OCI-LY1 (cell line): ENCODE measurements around the gene ID1.

Source experiments
- H2AFZ ChIP-seq: fragments of 200-600 bp; sonication (generic), shearing (Covaris generic); 2 replicates; pipeline ENCODE4 v1.6.0; 2014; ENCODE audit warnings: antibody characterized with exemption, mild to moderate bottlenecking, low read length
- H3F3A ChIP-seq: fragments of 200-600 bp; sonication (generic), shearing (Covaris generic); 2 replicates; pipeline ENCODE4 v1.6.0; 2014; ENCODE audit warnings: mild to moderate bottlenecking, antibody characterized with exemption, low read length, moderate library complexity; ENCODE audit not compliant: insufficient read depth
- H3K27ac ChIP-seq: fragments of 200-600 bp; sonication (generic); 2 replicates; pipeline ENCODE4 v1.5.1; 2014; ENCODE audit warnings: low read length, mixed run types, mild to moderate bottlenecking, low read depth; ENCODE audit not compliant: poor library complexity, severe bottlenecking
- H3K27me3 ChIP-seq: fragments of 200-600 bp; sonication (generic); 2 replicates; pipeline ENCODE4 v1.6.0; 2014; ENCODE audit warnings: antibody characterized with exemption, mild to moderate bottlenecking, low read length, moderate library complexity; ENCODE audit not compliant: insufficient read depth
- H3K36me3 ChIP-seq: fragments of 200-600 bp; sonication (generic); 2 replicates; pipeline ENCODE4 v1.6.1; 2014; ENCODE audit warnings: mild to moderate bottlenecking, antibody characterized with exemption, low read length, moderate library complexity, mixed read lengths; ENCODE audit not compliant: insufficient read depth
- H3K4me1 ChIP-seq: fragments of 200-600 bp; sonication (generic); 2 replicates; pipeline ENCODE4 v1.5.1; 2014; ENCODE audit warnings: mild to moderate bottlenecking, low read length, moderate library complexity; ENCODE audit not compliant: insufficient read depth, severe bottlenecking
- H3K4me2 ChIP-seq: fragments of 200-600 bp; sonication (generic), shearing (Covaris generic); 2 replicates; pipeline ENCODE4 v1.6.1; 2014; ENCODE audit warnings: low read length
- H3K4me3 ChIP-seq: fragments of 200-600 bp; sonication (generic); 2 replicates; pipeline ENCODE4 v1.5.1; 2014; ENCODE audit warnings: low read length, low read depth, mild to moderate bottlenecking, mixed read lengths; ENCODE audit not compliant: poor library complexity, severe bottlenecking
- H3K79me2 ChIP-seq: fragments of 200-600 bp; shearing (Covaris generic); 2 replicates; pipeline ENCODE4 v1.6.1; 2016; ENCODE audit warnings: mixed run types, low read length, mixed read lengths; ENCODE audit not compliant: insufficient read depth
- H3K9ac ChIP-seq: fragments of 200-600 bp; sonication (generic), shearing (Covaris generic); 2 replicates; pipeline ENCODE4 v1.6.1; 2014; ENCODE audit warnings: mild to moderate bottlenecking, low read length, mixed read lengths
- H3K9me2 ChIP-seq: fragments of 200-600 bp; sonication (generic), shearing (Covaris generic); 2 replicates; pipeline ENCODE4 v1.6.1; 2014; ENCODE audit warnings: low read depth, mild to moderate bottlenecking, low read length, mixed read lengths
- H3K9me3 ChIP-seq: fragments of 200-600 bp; shearing (Covaris generic); 2 replicates; pipeline ENCODE4 v1.6.1; 2014; ENCODE audit warnings: low read length, mixed read lengths
- H4K20me1 ChIP-seq: fragments of 200-600 bp; sonication (generic), shearing (Covaris generic); 2 replicates; pipeline ENCODE4 v1.6.0; 2016; ENCODE audit warnings: mild to moderate bottlenecking, low read length; ENCODE audit not compliant: insufficient read depth
- EZH2 ChIP-seq: fragments of 200-600 bp; sonication (generic), shearing (Covaris generic); IDR thresholded peaks from 2 replicates; pipeline ENCODE4 v1.8.0; 2017; ENCODE audit warnings: borderline replicate concordance, mixed run types, mild to moderate bottlenecking, antibody characterized with exemption, low read length, moderate library complexity, mixed read lengths
- TF ChIP-seq, protein P1 (sequence below): fragments of 200-600 bp; sonication (generic), shearing (Covaris generic); IDR thresholded peaks from 2 replicates; pipeline ENCODE4 v1.5.1; 2017; ENCODE audit warnings: mild to moderate bottlenecking, antibody characterized with exemption, low read length, moderate library complexity, mixed read lengths

ID1 gene

DNA sequence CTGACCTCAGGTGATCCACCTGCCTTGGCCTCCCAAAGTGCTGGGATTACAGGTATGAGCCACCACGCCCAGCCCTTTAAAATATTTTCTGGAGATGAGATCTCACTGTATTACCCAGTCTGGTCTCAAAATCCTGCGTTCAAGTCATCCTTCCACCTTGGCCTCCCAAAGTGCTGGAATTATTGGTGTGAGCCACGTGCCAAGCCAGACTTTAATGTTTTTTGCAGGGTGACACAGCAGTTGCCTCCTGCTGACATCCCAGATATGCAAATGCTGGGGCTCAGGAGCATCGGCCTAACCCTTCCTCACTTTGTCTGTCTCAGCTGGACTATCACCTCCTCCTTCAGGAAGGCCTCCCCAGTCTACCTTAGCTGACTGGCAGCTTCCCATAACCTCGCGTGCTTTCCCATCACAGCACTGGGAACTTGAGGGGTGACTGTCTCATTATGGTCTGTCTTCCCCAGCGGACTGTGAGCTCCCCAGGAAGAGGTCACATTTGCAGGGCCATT is 14.3 kb upstream of the ID1 start:
- no peaks in the 10 kb centered on the region; the same call in 1 of the 2 replicates for H3F3A ChIP-seq
- TF ChIP-seq, protein P1, sequence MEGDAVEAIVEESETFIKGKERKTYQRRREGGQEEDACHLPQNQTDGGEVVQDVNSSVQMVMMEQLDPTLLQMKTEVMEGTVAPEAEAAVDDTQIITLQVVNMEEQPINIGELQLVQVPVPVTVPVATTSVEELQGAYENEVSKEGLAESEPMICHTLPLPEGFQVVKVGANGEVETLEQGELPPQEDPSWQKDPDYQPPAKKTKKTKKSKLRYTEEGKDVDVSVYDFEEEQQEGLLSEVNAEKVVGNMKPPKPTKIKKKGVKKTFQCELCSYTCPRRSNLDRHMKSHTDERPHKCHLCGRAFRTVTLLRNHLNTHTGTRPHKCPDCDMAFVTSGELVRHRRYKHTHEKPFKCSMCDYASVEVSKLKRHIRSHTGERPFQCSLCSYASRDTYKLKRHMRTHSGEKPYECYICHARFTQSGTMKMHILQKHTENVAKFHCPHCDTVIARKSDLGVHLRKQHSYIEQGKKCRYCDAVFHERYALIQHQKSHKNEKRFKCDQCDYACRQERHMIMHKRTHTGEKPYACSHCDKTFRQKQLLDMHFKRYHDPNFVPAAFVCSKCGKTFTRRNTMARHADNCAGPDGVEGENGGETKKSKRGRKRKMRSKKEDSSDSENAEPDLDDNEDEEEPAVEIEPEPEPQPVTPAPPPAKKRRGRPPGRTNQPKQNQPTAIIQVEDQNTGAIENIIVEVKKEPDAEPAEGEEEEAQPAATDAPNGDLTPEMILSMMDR = no peak
- TF ChIP-seq EZH2 = no peak
- no peaks in the 10 kb centered on the region for H3K9me2 ChIP-seq
- H4K20me1 ChIP-seq = no peaks in the 10 kb centered on the region
- no peaks in the 10 kb centered on the region for H3K36me3 ChIP-seq
- H3K4me2 ChIP-seq = no peak overlapping the region
- no peaks in the 10 kb centered on the region for H3K27me3 ChIP-seq
- H3K9me3 ChIP-seq = no peaks in the 10 kb centered on the region
- no peak overlapping the region for H3K4me3 ChIP-seq
- H2AFZ ChIP-seq = no peak overlapping the region
- no peak overlapping the region for H3K9ac ChIP-seq
- no peak overlapping the region for H3K27ac ChIP-seq
- no peaks in the 10 kb centered on the region for H3K79me2 ChIP-seq
- H3K4me1 ChIP-seq = peaks cover 15% of the 10 kb centered on the region

DNA sequence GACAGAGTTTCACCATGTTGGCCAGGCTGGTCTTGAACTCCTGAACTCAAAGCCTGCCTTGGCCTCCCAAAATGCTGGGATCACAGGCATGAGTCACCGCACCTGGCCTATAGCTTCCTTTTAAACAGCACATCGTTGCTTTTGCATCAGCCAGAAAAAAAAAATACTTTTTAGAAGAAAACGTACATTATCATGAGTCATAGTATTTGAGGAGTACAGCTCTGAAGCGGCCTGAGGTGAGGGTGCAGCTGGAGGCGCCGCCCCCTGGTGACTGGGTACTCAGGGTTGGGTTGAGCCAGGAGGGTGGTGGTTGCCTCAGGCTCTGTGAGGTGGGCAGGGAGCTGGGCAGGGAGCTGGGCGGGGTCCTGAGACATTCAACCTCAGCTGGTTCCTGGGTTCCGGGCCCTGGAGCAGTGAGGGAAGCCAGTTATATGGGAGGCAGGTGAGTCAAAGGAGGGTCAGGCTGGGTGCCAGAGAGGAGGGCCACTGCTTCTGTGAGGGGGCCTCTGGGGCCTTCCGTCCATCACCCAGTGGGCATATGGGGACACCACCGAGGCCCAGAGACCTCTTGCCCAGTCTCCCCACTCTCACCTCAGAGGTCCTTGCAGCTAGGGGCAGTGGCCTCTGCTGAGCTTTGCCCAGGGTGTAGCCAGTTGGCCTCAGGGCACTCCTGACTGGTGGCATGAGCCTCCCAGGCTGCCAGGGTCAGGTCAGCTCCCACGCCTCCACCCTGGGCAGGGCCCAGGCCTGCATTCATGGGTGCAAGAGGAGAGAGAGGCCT is 11.7 kb upstream of the ID1 start:
- H3K9me2 ChIP-seq = no peaks in the 10 kb centered on the region
- no peaks in the 10 kb centered on the region for H3K79me2 ChIP-seq
- H3F3A ChIP-seq = no peaks in the 10 kb centered on the region; the same call in 1 of the 2 replicates
- no peak overlapping the region for H3K27ac ChIP-seq
- TF ChIP-seq EZH2 = no peak
- H3K36me3 ChIP-seq = no peaks in the 10 kb centered on the region
- H4K20me1 ChIP-seq = no peaks in the 10 kb centered on the region
- no peaks in the 10 kb centered on the region for H3K27me3 ChIP-seq
- H3K4me1 ChIP-seq = peaks cover 7% of the 10 kb centered on the region
- H2AFZ ChIP-seq = no peak overlapping the region
- no peak overlapping the region for H3K9ac ChIP-seq
- no peak overlapping the region for H3K4me2 ChIP-seq
- no peak overlapping the region for H3K4me3 ChIP-seq
- no peaks in the 10 kb centered on the region for H3K9me3 ChIP-seq

DNA sequence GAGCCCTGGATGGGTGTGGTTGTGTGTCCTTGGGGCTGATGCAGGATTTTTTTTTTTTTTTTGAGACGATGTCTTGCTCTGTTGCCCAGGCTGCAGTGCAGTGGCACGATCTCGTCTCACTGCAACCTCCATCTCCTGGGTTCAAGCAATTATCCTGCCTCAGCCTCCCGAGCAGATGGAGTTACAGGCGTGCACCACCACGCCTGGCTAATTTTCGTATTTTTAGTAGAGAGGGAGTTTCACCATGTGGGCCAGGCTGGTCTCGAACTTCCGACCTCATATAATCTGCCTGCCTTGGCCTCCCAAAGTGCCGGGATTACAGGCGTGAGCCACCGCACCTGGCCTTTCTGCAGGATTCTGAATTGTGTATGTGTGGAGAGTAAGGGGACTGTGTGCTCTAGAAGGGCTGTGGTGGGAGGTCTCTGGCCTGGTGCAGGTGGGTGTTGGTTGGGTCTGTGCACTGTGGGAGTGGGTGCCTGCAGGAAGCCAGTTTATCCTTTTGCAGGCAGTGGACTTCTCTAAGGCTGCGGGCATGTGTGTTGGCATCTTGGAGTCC is 11.0 kb upstream of the ID1 start:
- no peak for TF ChIP-seq EZH2
- TF ChIP-seq, protein P1 = no peak
- no peak overlapping the region for H3K4me2 ChIP-seq
- no peaks in the 10 kb centered on the region for H3K79me2 ChIP-seq
- no peaks in the 10 kb centered on the region for H3K9me3 ChIP-seq
- no peaks in the 10 kb centered on the region for H3K9me2 ChIP-seq
- H3F3A ChIP-seq = no peaks in the 10 kb centered on the region; the same call in 1 of the 2 replicates
- H2AFZ ChIP-seq = no peak overlapping the region
- no peak overlapping the region for H3K27ac ChIP-seq
- H3K4me3 ChIP-seq = no peak overlapping the region
- no peaks in the 10 kb centered on the region for H3K36me3 ChIP-seq
- peaks cover 7% of the 10 kb centered on the region for H3K4me1 ChIP-seq
- no peaks in the 10 kb centered on the region for H3K27me3 ChIP-seq
- no peaks in the 10 kb centered on the region for H4K20me1 ChIP-seq
- H3K9ac ChIP-seq = no peak overlapping the region
